Fibroblast of mammary gland (primary cell): ENCODE data around the gene PGLYRP2.
A peak's percentile ranks its signal among the peaks of the same experiment; 100 is the strongest.

Experiments used
- DNase-seq: peaks from one replicate; pipeline ENCODE4 v3.0.0-alpha.2; 2010; ENCODE audit warnings: low read depth
- H3K4me3 ChIP-seq: 2 replicates; pipeline ENCODE4 v1.5.1; 2011; ENCODE audit warnings: low read depth, mild to moderate bottlenecking, low read length, moderate library complexity; ENCODE audit not compliant: control insufficient read depth
- TF ChIP-seq, protein P1 (sequence below): conservative IDR thresholded peaks from 2 replicates; pipeline ENCODE4 v1.5.1; 2011; ENCODE audit warnings: low read depth, low read length, inconsistent platforms; ENCODE audit not compliant: control insufficient read depth, insufficient read depth

PGLYRP2 gene

DNA sequence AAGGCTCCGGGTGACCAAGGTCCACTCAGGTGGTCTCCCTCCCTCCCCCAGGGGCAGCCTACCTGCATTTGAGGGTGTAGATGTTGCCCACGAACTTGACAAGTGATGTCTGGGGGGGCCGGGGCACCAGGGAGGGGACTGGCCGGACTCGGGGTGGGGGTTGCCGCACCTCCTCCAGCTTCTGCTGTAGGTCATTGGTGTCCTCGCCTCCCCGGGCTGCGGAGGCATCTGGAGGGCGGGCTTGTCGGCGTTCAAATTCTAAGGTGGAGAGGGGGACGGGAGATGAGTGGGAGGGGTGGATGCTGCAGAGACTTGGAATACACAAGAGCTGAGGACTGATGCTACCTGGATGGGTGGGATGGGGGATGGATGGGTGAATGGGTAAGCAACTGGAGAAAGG, 55.2 kb downstream of the PGLYRP2 start:
- no peak overlapping the region for H3K4me3 ChIP-seq
- no peak for DNase-seq
- TF ChIP-seq, protein P1, sequence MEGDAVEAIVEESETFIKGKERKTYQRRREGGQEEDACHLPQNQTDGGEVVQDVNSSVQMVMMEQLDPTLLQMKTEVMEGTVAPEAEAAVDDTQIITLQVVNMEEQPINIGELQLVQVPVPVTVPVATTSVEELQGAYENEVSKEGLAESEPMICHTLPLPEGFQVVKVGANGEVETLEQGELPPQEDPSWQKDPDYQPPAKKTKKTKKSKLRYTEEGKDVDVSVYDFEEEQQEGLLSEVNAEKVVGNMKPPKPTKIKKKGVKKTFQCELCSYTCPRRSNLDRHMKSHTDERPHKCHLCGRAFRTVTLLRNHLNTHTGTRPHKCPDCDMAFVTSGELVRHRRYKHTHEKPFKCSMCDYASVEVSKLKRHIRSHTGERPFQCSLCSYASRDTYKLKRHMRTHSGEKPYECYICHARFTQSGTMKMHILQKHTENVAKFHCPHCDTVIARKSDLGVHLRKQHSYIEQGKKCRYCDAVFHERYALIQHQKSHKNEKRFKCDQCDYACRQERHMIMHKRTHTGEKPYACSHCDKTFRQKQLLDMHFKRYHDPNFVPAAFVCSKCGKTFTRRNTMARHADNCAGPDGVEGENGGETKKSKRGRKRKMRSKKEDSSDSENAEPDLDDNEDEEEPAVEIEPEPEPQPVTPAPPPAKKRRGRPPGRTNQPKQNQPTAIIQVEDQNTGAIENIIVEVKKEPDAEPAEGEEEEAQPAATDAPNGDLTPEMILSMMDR = no peak

DNA sequence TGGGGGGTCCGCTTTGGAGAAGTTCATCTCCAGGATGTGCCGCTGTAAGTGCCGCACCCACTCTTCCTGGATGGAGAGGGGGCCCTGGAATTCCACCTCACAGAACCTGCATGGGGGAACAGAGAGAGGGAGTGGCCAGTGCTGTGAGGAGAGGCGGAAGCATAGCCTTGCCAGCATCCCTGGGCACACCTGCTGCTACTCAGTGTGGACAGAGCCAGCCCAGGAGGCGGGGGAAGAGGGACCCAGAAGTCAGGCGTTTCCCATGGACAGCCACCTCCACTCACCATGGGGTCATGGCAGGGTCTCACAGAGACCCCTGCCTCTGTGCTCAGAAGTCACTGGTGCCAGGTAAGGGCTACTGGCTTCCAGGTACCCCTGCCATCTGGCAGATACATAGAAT, 56.2 kb downstream of the PGLYRP2 start:
- no peak for DNase-seq
- H3K4me3 ChIP-seq = no peak overlapping the region
- TF ChIP-seq, protein P1 = no peak

- DNase-seq = no peak
- TF ChIP-seq, protein P1 = no peak
- no peak overlapping the region for H3K4me3 ChIP-seq
Observed at GRCh38 chr19:15422296-15423075, 56.8 kb downstream of the PGLYRP2 start.

DNA sequence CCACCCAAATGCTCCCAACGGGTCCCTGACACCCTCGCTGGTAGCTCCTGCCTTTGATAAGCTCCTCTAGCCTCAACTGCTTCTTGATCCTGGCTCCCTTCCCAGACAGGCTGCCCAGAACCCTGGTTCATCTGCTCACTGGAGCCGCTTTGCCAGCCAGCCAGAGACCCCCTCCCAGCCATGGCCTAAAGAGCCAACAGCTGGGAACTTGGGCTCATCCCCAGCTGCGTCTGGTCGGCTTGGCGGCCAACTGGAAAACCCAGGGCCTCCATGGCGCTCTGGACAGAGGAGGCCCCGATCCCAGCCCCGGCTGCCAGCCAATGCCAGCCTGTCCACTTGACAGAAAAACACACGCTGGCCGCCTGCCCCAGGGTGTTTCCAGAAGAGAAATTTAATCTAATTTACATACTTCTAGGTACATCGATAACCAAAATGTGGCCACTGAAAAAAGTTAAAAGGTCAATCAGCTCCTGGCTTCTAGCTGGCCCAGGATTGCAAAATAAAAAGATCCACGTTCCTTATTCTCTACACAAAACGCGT, 57.5 kb downstream of the PGLYRP2 start:
- TF ChIP-seq, protein P1 = no peak
- no peak overlapping the region for H3K4me3 ChIP-seq
- no peak for DNase-seq

- TF ChIP-seq, protein P1 = no peak
- DNase-seq = no peak
Observed at GRCh38 chr19:15421136-15421695, 58.1 kb downstream of the PGLYRP2 start.

GRCh38 chr19:15419413-15420025, 59.8 kb downstream of the PGLYRP2 start:
- peak overlapping the region; percentile 49 for H3K4me3 ChIP-seq

More at GRCh38 chr19:15421136-15421695, 58.1 kb downstream of the PGLYRP2 start:
- H3K4me3 ChIP-seq = no peak overlapping the region

More at GRCh38 chr19:15419413-15420025, 59.8 kb downstream of the PGLYRP2 start:
- TF ChIP-seq, protein P1 = no peak
- DNase-seq = peak; percentile 52
